COR-L47 (cell line): ENCODE data around the gene EMX2.
"Not testable (repeated sequence)": the region's sequence is repeated elsewhere in the genome, so short reads cannot be mapped to it uniquely, and the experiment has no call there.

Experiments used
- DNase-seq: peaks from one replicate; lab custom pipeline; 2025; lab: John Stamatoyannopoulos, UW

EMX2 gene

GRCh38 chr10:117542706-117543224 lies at the start of gene EMX2:
EMX2 (plus strand) TSS chr10:117542746; CDS start chr10:117543268, 522 bp downstream.
- no peak for DNase-seq

- no peak for DNase-seq
Measured at GRCh38 chr10:117496031-117496430, 46.5 kb upstream of the EMX2 start.

GRCh38 chr10:117496616-117497028 lies 45.9 kb upstream of the EMX2 start:
- DNase-seq = peak; percentile 55

- DNase-seq = no peak
Measured at GRCh38 chr10:117497736-117498135, 44.8 kb upstream of the EMX2 start.

- no peak for DNase-seq
Measured at GRCh38 chr10:117499248-117500105, 43.1 kb upstream of the EMX2 start.

- DNase-seq = no peak
Measured at GRCh38 chr10:117500456-117500855, 42.1 kb upstream of the EMX2 start.

- no peak for DNase-seq
Measured at GRCh38 chr10:117501460-117502035, 41.0 kb upstream of the EMX2 start.

GRCh38 chr10:117502421-117503243 lies 39.9 kb upstream of the EMX2 start:
- DNase-seq = no peak

GRCh38 chr10:117503244-117504205 lies 39.0 kb upstream of the EMX2 start:
- peak; percentile 32 for DNase-seq

- no peak for DNase-seq
Measured at GRCh38 chr10:117504562-117504961, 38.0 kb upstream of the EMX2 start.

- not testable (repeated sequence) for DNase-seq
Measured at GRCh38 chr10:117507081-117507480, 35.5 kb upstream of the EMX2 start.

GRCh38 chr10:117509573-117509972 lies 33.0 kb upstream of the EMX2 start:
- DNase-seq = no peak

GRCh38 chr10:117511601-117512390 lies 30.8 kb upstream of the EMX2 start:
- DNase-seq = no peak

GRCh38 chr10:117514971-117515370 lies 27.6 kb upstream of the EMX2 start:
- DNase-seq = no peak

- DNase-seq = no peak
Measured at GRCh38 chr10:117516681-117517080, 25.9 kb upstream of the EMX2 start.

- no peak for DNase-seq
Measured at GRCh38 chr10:117518246-117518645, 24.3 kb upstream of the EMX2 start.

- DNase-seq = no peak
Measured at GRCh38 chr10:117519286-117519685, 23.3 kb upstream of the EMX2 start.

GRCh38 chr10:117519879-117520278 lies 22.7 kb upstream of the EMX2 start:
- no peak for DNase-seq

GRCh38 chr10:117530791-117531190 lies 11.8 kb upstream of the EMX2 start:
- DNase-seq = no peak

- DNase-seq = no peak
Measured at GRCh38 chr10:117531371-117532002, 11.1 kb upstream of the EMX2 start.
